HepG2 (cell line): ENCODE measurements around the gene RTBDN. TPM values are rescaled to one million over a fixed set of nuclear protein-coding genes. Genes with fewer than 3 reads are reported as not detected.

Source experiments
- BRD4 ChIP-seq: sonication (generic); formaldehyde crosslinking; IDR thresholded peaks from 2 replicates; pipeline ENCODE4 v1.4.0; 2020; ENCODE audit warnings: missing genetic modification reagents
- GATAD1 ChIP-seq: IDR thresholded peaks from 2 replicates; pipeline ENCODE4 v1.6.1; 2016; ENCODE audit warnings: missing genetic modification reagents, missing compliant biosample characterization
- KLF9 ChIP-seq: IDR thresholded peaks from 2 replicates; pipeline ENCODE4 v1.6.1; 2016; ENCODE audit warnings: low read depth
- KMT2A ChIP-seq: sonication (generic); formaldehyde crosslinking; IDR thresholded peaks from 2 replicates; pipeline ENCODE4 v1.4.0; 2020; ENCODE audit warnings: missing genetic modification reagents
- MXI1 ChIP-seq: IDR thresholded peaks from 3 replicates; pipeline ENCODE4 v1.6.1; 2012; ENCODE audit warnings: low read depth, low read length, inconsistent platforms, borderline replicate concordance
- POLR2A ChIP-seq, 2 experiments: IDR thresholded peaks; 2 replicates each; pipeline ENCODE4 v1.6.1; 2011; ENCODE audit warnings: low read depth in 2 of 2, low read length in 2 of 2, mild to moderate bottlenecking in 1 of 2, moderate library complexity in 1 of 2; ENCODE audit not compliant: insufficient read depth in 1 of 2
- REPIN1 ChIP-seq: sonication (generic); formaldehyde crosslinking; IDR thresholded peaks from 2 replicates; pipeline ENCODE4 v1.8.0; 2022; ENCODE audit warnings: missing genetic modification reagents, low read depth, mild to moderate bottlenecking, borderline replicate concordance
- RORA ChIP-seq: sonication (generic); formaldehyde crosslinking; IDR thresholded peaks from 2 replicates; pipeline ENCODE4 v1.5.0; 2020; ENCODE audit warnings: mild to moderate bottlenecking, missing genetic modification reagents, moderate library complexity
- SP4 ChIP-seq: sonication (generic); formaldehyde crosslinking; IDR thresholded peaks from 2 replicates; pipeline ENCODE4 v1.8.1; 2023; ENCODE audit warnings: mild to moderate bottlenecking, missing genetic modification reagents
- ZFP36 ChIP-seq: fragments of 150-350 bp; IDR thresholded peaks from 2 replicates; pipeline ENCODE4 v1.6.1; 2018; ENCODE audit warnings: borderline replicate concordance, low read length, low read depth; ENCODE audit not compliant: partially characterized antibody
- ZFX ChIP-seq: sonication (generic); formaldehyde crosslinking; IDR thresholded peaks from 2 replicates; pipeline ENCODE4 v1.4.0; 2020; ENCODE audit warnings: mild to moderate bottlenecking, low read depth, missing genetic modification reagents, moderate library complexity
- ZKSCAN1 ChIP-seq: fragments of 150-350 bp; IDR thresholded peaks from 2 replicates; pipeline ENCODE4 v1.6.1; 2014; ENCODE audit warnings: low read length
- ZNF143 ChIP-seq: sonication (generic); formaldehyde crosslinking; IDR thresholded peaks from 2 replicates; pipeline ENCODE4 v1.4.0; 2020; ENCODE audit warnings: missing genetic modification reagents
- ZNF256 ChIP-seq: sonication (generic); formaldehyde crosslinking; conservative IDR thresholded peaks from 2 replicates; pipeline ENCODE4 v1.4.0; 2020; ENCODE audit warnings: missing genetic modification reagents
- ZNF354B ChIP-seq: sonication (generic); formaldehyde crosslinking; IDR thresholded peaks from 2 replicates; pipeline ENCODE4 v1.8.0; 2022; ENCODE audit warnings: mild to moderate bottlenecking, missing genetic modification reagents
- ZNF367 ChIP-seq: sonication (generic); formaldehyde crosslinking; IDR thresholded peaks from 2 replicates; pipeline ENCODE4 v1.4.0; 2020; ENCODE audit warnings: missing genetic modification reagents, borderline replicate concordance
- ZNF441 ChIP-seq: sonication (generic); formaldehyde crosslinking; IDR thresholded peaks from 2 replicates; pipeline ENCODE4 v1.7.0; 2021; ENCODE audit warnings: missing genetic modification reagents, borderline replicate concordance
- ZNF572 ChIP-seq: sonication (generic); formaldehyde crosslinking; IDR thresholded peaks from 2 replicates; pipeline ENCODE4 v1.5.1; 2020; ENCODE audit warnings: mild to moderate bottlenecking, missing genetic modification reagents
- ZNF616 ChIP-seq: sonication (generic); formaldehyde crosslinking; IDR thresholded peaks from 2 replicates; pipeline ENCODE4 v1.5.0; 2020; ENCODE audit warnings: low read depth, mild to moderate bottlenecking, missing genetic modification reagents
- ZNF83 ChIP-seq: sonication (generic); formaldehyde crosslinking; IDR thresholded peaks from 2 replicates; pipeline ENCODE4 v1.4.0; 2020; ENCODE audit warnings: missing genetic modification reagents, mild to moderate bottlenecking, borderline replicate concordance
- ZNF879 ChIP-seq: sonication (generic); formaldehyde crosslinking; IDR thresholded peaks from 2 replicates; pipeline ENCODE4 v1.8.1; 2023; ENCODE audit warnings: missing genetic modification reagents
- polyA plus RNA-seq, 8 experiments: library from polyadenylated mRNA; depleted of rRNA in 3 of 8; stranded (reverse) in 7 of 8; unstranded in 1 of 8; fragments of >200 nt; fragmentation: Illumina TruSeq in 4 of 8; extraction: Trizol in 4 of 8; gene quantifications; 2 replicates each; pipeline versions ENCODE4 v1.2.1 to v1.2.3, GENCODE V29; 2011 to 2016; ENCODE audit warnings: low read depth in 4 of 8, missing spikeins in 1 of 8, mixed read lengths in 1 of 8; ENCODE audit not compliant: insufficient read depth in 1 of 8
- total RNA-seq, 5 experiments: library from RNA; depleted of rRNA; stranded (reverse); fragments of >200 nt; fragmentation: Illumina TruSeq; extraction: Trizol; gene quantifications; 2 replicates each; pipeline ENCODE4 v1.2.3, GENCODE V29; 2016; ENCODE audit warnings: low read depth in 1 of 5
- TF ChIP-seq, protein P1 (sequence below): sonication (generic); formaldehyde crosslinking; IDR thresholded peaks from 2 replicates; pipeline ENCODE4 v1.5.0; 2020; ENCODE audit warnings: mild to moderate bottlenecking, missing genetic modification reagents
- TF ChIP-seq, protein P2 (sequence below): IDR thresholded peaks from 2 replicates; pipeline ENCODE4 v1.6.1; 2012; ENCODE audit warnings: low read depth, low read length, improper control_type of control experiment
- TF ChIP-seq, protein P3 (sequence below): sonication (generic); formaldehyde crosslinking; conservative IDR thresholded peaks from 2 replicates; pipeline ENCODE4 v1.8.0; 2022; ENCODE audit warnings: missing genetic modification reagents
- TF ChIP-seq, protein P4 (sequence below): sonication (generic); formaldehyde crosslinking; IDR thresholded peaks from 2 replicates; pipeline ENCODE4 v1.4.0; 2020; ENCODE audit warnings: mild to moderate bottlenecking, missing genetic modification reagents

The RTBDN gene
- total and polyA plus RNA-seq, 2 of the 13 experiments (the other 11 are each of a cell fraction or from before 2014, with no cell fraction given) = 0.27 to 0.48 TPM

DNA sequence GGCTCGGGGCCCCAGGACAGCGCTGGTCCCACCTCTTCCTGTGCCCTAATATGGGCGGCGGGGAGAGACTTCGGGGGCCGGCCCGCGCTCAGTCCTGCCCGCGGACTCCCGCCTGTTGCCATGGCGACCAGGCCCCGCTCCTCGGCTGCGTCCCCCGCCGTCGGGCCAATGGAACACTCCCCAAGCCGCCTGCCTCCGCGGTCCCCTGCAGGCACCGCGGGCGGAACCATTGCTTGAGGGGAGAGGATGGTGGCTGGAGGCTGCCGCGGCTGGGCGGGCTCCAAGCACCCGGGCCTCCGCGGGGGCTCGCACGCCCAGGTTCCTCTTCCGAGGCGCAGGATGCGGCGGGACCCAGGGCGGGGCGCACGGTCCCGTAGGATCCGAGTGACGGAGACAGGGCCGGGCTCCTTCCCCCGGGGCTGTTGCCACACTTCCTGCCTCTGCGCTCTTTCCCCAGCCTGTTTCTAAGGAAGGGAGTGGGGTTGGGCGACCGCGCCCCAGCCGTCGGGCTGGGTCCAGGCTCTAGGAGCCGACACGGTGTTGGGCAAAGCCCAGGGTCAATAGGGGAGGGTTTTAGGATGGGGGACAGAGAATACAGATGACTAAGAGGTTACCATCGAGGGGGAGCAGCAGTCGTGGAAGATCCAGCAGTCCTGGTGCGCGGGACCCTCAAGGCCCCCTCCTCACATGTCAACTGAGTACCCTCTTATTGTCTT lies 44.3 kb downstream of the RTBDN start (continued):
- TF ChIP-seq MXI1 (peak; percentile 81; the same call in 2 of the 3 replicates), REPIN1 (CRISPR knock-in tag) (no peak), ZNF879 (CRISPR knock-in tag) (no peak), ZNF367 (CRISPR knock-in tag) (no peak), ZFX (CRISPR knock-in tag) (peak; percentile 29), ZKSCAN1 (no peak), ZNF441 (peak; percentile 47; the same call in 1 of the 2 replicates), ZNF256 (CRISPR knock-in tag) (no peak), ZNF572 (no peak), GATAD1 (CRISPR knock-in tag) (0 out of 2 replicates have a peak, but pooled peaks have one; percentile 16), RORA (CRISPR knock-in tag) (no peak), BRD4 (CRISPR knock-in tag) (no peak), ZNF83 (CRISPR knock-in tag) (no peak), KMT2A (CRISPR knock-in tag) (no peak), ZFP36 (no peak), ZNF354B (no peak), KLF9 (CRISPR knock-in tag) (no peak), SP4 (CRISPR knock-in tag) (no peak; the same call in 1 of the 2 replicates), ZNF616 (no peak), POLR2A (IDR thresholded peaks at IDR 0.05; ENCODE audit: insufficient read depth in 1 of 2, low read depth in 2 of 2, low read length in 2 of 2) (peak in 1 of 2 experiments; percentile 48; a peak in 1 of 4 replicates), ZNF143 (CRISPR knock-in tag) (no peak)
- TF ChIP-seq, protein P1, sequence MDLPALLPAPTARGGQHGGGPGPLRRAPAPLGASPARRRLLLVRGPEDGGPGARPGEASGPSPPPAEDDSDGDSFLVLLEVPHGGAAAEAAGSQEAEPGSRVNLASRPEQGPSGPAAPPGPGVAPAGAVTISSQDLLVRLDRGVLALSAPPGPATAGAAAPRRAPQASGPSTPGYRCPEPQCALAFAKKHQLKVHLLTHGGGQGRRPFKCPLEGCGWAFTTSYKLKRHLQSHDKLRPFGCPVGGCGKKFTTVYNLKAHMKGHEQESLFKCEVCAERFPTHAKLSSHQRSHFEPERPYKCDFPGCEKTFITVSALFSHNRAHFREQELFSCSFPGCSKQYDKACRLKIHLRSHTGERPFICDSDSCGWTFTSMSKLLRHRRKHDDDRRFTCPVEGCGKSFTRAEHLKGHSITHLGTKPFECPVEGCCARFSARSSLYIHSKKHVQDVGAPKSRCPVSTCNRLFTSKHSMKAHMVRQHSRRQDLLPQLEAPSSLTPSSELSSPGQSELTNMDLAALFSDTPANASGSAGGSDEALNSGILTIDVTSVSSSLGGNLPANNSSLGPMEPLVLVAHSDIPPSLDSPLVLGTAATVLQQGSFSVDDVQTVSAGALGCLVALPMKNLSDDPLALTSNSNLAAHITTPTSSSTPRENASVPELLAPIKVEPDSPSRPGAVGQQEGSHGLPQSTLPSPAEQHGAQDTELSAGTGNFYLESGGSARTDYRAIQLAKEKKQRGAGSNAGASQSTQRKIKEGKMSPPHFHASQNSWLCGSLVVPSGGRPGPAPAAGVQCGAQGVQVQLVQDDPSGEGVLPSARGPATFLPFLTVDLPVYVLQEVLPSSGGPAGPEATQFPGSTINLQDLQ = no peak
- TF ChIP-seq, protein P2, sequence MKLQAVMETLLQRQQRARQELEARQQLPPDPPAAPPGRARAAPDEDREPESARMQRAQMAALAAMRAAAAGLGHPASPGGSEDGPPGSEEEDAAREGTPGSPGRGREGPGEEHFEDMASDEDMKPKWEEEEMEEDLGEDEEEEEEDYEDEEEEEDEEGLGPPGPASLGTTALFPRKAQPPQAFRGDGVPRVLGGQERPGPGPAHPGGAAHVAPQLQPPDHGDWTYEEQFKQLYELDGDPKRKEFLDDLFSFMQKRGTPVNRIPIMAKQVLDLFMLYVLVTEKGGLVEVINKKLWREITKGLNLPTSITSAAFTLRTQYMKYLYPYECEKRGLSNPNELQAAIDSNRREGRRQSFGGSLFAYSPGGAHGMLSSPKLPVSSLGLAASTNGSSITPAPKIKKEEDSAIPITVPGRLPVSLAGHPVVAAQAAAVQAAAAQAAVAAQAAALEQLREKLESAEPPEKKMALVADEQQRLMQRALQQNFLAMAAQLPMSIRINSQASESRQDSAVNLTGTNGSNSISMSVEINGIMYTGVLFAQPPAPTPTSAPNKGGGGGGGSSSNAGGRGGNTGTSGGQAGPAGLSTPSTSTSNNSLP = no peak
- TF ChIP-seq, protein P3, sequence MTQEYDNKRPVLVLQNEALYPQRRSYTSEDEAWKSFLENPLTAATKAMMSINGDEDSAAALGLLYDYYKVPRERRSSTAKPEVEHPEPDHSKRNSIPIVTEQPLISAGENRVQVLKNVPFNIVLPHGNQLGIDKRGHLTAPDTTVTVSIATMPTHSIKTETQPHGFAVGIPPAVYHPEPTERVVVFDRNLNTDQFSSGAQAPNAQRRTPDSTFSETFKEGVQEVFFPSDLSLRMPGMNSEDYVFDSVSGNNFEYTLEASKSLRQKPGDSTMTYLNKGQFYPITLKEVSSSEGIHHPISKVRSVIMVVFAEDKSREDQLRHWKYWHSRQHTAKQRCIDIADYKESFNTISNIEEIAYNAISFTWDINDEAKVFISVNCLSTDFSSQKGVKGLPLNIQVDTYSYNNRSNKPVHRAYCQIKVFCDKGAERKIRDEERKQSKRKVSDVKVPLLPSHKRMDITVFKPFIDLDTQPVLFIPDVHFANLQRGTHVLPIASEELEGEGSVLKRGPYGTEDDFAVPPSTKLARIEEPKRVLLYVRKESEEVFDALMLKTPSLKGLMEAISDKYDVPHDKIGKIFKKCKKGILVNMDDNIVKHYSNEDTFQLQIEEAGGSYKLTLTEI = no peak
- TF ChIP-seq, protein P4, sequence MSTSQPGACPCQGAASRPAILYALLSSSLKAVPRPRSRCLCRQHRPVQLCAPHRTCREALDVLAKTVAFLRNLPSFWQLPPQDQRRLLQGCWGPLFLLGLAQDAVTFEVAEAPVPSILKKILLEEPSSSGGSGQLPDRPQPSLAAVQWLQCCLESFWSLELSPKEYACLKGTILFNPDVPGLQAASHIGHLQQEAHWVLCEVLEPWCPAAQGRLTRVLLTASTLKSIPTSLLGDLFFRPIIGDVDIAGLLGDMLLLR (CRISPR knock-in tag) = no peak
